ENCODE data around the gene FOXO3. TPM values are rescaled to one million over a fixed set of nuclear protein-coding genes. Genes with fewer than 3 reads are reported as not detected.
"Not testable (repeated sequence)": the region's sequence is repeated elsewhere in the genome, so short reads cannot be mapped to it uniquely, and the experiment has no call there.

The FOXO3 gene
- total RNA-seq, 1 experiment from 2014 or later: 10.5 TPM

DNA sequence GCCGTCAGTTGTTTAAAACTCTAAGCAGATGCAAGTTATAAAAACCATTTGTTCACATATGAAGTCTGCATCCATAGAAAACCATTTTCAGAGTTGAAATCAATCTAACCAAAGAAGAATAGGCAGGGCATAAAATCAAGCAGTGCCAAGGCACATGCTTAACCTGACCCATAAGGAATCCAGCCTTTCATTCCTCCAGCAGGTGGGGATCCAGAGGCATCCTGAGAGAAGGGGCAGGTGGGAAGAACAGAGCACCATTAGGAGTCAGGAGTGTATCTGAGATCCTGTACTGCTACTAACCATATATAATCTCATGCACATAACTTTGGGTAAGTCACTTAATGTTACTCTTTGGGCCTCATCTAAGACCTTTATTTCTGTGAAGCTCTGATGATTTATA is 29.4 kb upstream of the FOXO3 start:
- Histone ChIP-seq H2AFZ (ENCODE audit: low read length) (no peak overlapping the region), H3K4me1 (ENCODE audit: low read length) (peaks cover 45% of the 10 kb centered on the region), H3K4me2 (ENCODE audit: low read depth, low read length, poor library complexity, severe bottlenecking) (no peak overlapping the region), H3K27ac (ENCODE audit: low read length) (no peak overlapping the region), H3K79me2 (ENCODE audit: low read length) (no peaks in the 10 kb centered on the region), H3K27me3 (ENCODE audit: low read length) (no peaks in the 10 kb centered on the region), H3K4me3 (ENCODE audit: low read length) (no peak overlapping the region), H3K9ac (ENCODE audit: low read length) (no peak overlapping the region), H3K9me3 (ENCODE audit: low read length) (no peaks in the 10 kb centered on the region), H3K9me2 (replicated peaks; ENCODE audit: insufficient read depth, low read length) (no peaks in the 10 kb centered on the region), H3K36me3 (ENCODE audit: insufficient read depth, low read length) (no peaks in the 10 kb centered on the region), H4K20me1 (ENCODE audit: insufficient read depth, low read depth, low read length) (no peaks in the 10 kb centered on the region)
- no peak for DNase-seq

DNA sequence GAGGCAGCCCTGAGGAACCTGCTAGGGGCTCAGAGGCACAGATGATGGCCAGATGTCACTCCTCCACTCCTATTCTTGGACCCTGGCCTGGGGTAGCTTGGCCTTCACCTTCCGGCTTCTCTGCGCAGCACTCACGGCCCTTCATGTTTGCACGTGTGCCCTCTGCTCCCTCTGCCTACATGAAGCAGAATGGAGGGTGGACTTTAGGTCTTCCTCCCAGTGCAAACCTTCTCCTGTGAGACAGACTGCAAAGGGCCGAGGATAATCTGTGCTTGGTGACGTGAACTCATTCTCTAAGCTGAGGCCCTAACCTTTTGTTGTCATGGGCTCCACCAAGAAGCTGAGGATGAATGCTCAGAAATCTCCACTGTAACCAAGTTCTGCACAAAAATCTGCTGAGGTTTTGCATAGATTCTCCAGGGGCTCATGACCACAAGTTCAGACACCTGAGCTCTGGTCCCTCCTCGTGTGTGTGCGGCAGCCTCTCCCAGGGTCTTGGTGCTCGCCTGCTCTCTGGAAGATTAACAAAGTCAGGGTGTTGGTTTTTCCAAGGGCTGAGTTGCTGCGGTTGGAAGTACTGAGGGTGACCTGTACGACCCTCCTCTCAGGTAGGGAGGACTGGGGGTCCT is 25.5 kb upstream of the FOXO3 start:
- Histone ChIP-seq H4K20me1 (ENCODE audit: insufficient read depth, low read depth, low read length) (no peaks in the 10 kb centered on the region), H3K4me3 (ENCODE audit: low read length) (peak overlapping the region; percentile 54), H2AFZ (ENCODE audit: low read length) (peak overlapping the region; percentile 49), H3K27ac (ENCODE audit: low read length) (peak overlapping the region; percentile 91), H3K4me1 (ENCODE audit: low read length) (peaks cover 69% of the 10 kb centered on the region), H3K4me2 (ENCODE audit: low read depth, low read length, poor library complexity, severe bottlenecking) (peak overlapping the region; percentile 76), H3K9ac (ENCODE audit: low read length) (peak overlapping the region; percentile 57), H3K79me2 (ENCODE audit: low read length) (no peaks in the 10 kb centered on the region), H3K9me3 (ENCODE audit: low read length) (no peaks in the 10 kb centered on the region), H3K36me3 (ENCODE audit: insufficient read depth, low read length) (no peaks in the 10 kb centered on the region), H3K9me2 (replicated peaks; ENCODE audit: insufficient read depth, low read length) (no peaks in the 10 kb centered on the region), H3K27me3 (ENCODE audit: low read length) (no peaks in the 10 kb centered on the region)
- DNase-seq: peak; percentile 91

DNA sequence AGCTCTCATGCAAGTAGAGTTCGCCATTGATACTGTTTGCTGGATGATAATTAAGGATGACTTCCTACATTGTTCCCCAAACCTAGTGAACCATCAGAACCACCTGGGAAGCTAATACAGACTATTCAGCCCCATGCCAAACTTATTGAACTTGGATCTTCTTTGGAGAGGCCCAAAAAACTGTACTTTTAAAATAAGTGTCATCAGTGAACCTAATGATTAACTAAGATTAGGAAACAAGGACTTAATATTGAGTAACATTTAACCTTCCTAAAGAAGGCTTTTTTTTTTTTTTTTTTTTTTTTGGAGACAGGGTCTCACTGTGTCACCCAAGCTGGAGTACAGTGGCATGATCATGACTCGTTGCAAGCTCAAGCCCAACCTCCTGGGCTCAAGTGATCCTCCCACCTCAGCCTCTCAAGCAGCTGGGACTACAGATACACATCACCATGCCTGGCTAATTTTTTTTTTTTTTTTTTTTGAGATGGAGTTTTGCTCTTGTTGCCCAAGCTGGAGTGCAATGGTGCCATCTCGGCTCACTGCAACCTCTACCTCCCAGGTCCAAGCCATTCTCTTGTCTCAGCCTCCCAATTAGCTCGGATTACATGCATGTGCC is 24.7 kb upstream of the FOXO3 start:
- H2AFZ ChIP-seq (ENCODE audit: low read length); H3K9me3 ChIP-seq (ENCODE audit: low read length); H3K79me2 ChIP-seq (ENCODE audit: low read length); H3K9me2 ChIP-seq (replicated peaks; ENCODE audit: insufficient read depth, low read length); H3K36me3 ChIP-seq (ENCODE audit: insufficient read depth, low read length); H3K27me3 ChIP-seq (ENCODE audit: low read length); H4K20me1 ChIP-seq (ENCODE audit: insufficient read depth, low read depth, low read length): not testable (repeated sequence)
- peak overlapping the region; percentile 91 for H3K27ac ChIP-seq (ENCODE audit: low read length)
- peak; percentile 47 for DNase-seq
- H3K4me2 ChIP-seq (ENCODE audit: low read depth, low read length, poor library complexity, severe bottlenecking): peak overlapping the region; percentile 76
- peaks cover 69% of the 10 kb centered on the region for H3K4me1 ChIP-seq (ENCODE audit: low read length)
- peak overlapping the region; percentile 57; the same call in 1 of the 2 replicates for H3K9ac ChIP-seq (ENCODE audit: low read length)
- H3K4me3 ChIP-seq (ENCODE audit: low read length): peak overlapping the region; percentile 54

DNA sequence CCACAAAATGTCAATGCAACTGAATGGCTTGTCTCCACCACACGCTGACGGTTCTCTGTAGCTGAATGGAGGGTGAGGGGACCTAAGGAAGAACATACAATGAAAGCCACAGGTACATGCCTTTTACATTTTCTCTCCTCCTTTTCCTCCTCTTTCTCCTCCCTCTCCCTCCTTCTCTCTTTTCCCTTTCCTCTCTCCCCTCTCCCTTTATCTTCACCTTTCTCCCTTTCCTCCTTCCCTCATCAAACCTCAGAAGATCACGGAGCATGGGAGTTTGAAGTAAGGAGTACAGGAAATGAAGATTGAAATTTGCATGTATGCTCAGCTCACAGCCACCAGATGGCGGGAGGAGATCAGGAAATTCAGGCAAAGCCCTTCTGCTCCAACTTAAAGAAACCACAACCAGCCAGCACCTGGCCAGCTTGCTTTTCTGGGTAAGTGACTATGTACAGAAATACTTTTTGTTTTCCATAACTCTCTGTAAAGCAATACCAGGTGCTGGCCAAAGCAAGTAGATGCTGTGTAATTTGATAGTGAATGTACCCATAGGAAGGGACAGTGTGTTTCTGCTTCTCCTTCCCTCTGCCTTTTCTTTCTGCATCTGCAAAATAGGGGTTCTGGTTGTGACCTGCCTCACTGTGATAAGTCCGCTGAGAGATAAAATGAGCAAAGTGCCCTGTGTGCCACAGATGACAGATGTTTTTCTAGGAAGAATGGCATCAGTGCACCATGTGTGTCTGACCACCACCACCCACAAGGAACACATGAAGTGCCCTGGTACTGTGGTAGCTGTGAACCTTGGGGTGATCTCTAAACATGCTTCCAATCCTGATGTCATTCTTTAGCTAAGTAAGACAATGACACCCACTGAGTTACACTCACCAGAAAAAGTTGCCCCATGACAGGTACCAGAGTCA is 18.6 kb upstream of the FOXO3 start:
- peak overlapping the region; percentile 63 for H3K4me2 ChIP-seq (ENCODE audit: low read depth, low read length, poor library complexity, severe bottlenecking)

DNA sequence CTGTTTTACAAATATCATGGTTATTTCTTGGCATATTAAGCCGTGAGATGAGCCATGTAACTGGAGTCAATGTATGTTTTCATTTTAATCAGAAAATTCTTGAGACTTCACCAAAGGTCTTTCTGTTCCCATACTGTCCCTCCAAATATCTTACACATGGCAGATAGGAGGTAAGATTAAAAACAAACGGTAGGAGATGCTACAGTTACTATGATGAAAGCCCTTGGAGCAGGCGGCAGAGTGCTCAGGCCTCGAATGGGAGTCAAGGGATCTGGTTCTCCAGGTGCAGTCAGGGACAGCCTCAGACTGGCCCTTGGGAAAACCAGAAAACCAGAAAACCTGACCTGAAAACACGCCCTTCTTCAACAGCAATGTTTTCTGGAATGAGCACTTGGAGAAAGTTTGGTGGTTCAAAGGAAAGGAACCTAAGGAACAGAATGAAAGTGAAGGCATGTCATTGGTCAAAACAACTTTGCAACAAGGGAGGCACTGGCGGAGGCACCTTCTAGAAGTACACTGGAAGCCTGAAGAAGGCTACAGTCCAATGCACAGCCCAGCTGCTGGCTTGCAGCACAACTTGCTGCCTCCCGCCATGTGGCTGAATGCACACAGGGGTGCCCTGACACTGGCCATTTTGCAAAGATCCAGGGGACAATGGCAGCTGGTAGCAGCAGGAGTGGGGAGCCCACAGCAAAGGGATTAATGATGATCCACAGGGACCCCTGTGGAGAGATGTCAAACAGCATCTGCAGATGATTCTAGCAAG is 17.4 kb upstream of the FOXO3 start:
- H2AFZ ChIP-seq (ENCODE audit: low read length): no peak overlapping the region
- no peaks in the 10 kb centered on the region for H3K36me3 ChIP-seq (ENCODE audit: insufficient read depth, low read length)
- no peaks in the 10 kb centered on the region for H3K27me3 ChIP-seq (ENCODE audit: low read length)
- H3K9me3 ChIP-seq (ENCODE audit: low read length): no peaks in the 10 kb centered on the region
- H3K4me2 ChIP-seq (ENCODE audit: low read depth, low read length, poor library complexity, severe bottlenecking): peak overlapping the region; percentile 63
- H3K4me3 ChIP-seq (ENCODE audit: low read length): peak overlapping the region; percentile 37
- H3K79me2 ChIP-seq (ENCODE audit: low read length): no peaks in the 10 kb centered on the region
- peak; percentile 72 for DNase-seq
- peak overlapping the region; percentile 71 for H3K27ac ChIP-seq (ENCODE audit: low read length)
- H3K4me1 ChIP-seq (ENCODE audit: low read length): peaks cover 51% of the 10 kb centered on the region
- H3K9ac ChIP-seq (ENCODE audit: low read length): peak overlapping the region; percentile 27
- H3K9me2 ChIP-seq (replicated peaks; ENCODE audit: insufficient read depth, low read length): no peaks in the 10 kb centered on the region
- no peaks in the 10 kb centered on the region for H4K20me1 ChIP-seq (ENCODE audit: insufficient read depth, low read depth, low read length)

More for the DNA sequence above, 18.6 kb upstream of the FOXO3 start:
- H3K9me2 ChIP-seq (replicated peaks; ENCODE audit: insufficient read depth, low read length): no peaks in the 10 kb centered on the region
- peak overlapping the region; percentile 37 for H3K4me3 ChIP-seq (ENCODE audit: low read length)
- H3K79me2 ChIP-seq (ENCODE audit: low read length): no peaks in the 10 kb centered on the region
- DNase-seq: peak; percentile 93
- H3K27me3 ChIP-seq (ENCODE audit: low read length): no peaks in the 10 kb centered on the region
- H3K27ac ChIP-seq (ENCODE audit: low read length): peak overlapping the region; percentile 71
- peak overlapping the region; percentile 33 for H2AFZ ChIP-seq (ENCODE audit: low read length)
- H4K20me1 ChIP-seq (ENCODE audit: insufficient read depth, low read depth, low read length): no peaks in the 10 kb centered on the region
- peaks cover 58% of the 10 kb centered on the region for H3K4me1 ChIP-seq (ENCODE audit: low read length)
- no peaks in the 10 kb centered on the region for H3K9me3 ChIP-seq (ENCODE audit: low read length)
- no peaks in the 10 kb centered on the region for H3K36me3 ChIP-seq (ENCODE audit: insufficient read depth, low read length)
- H3K9ac ChIP-seq (ENCODE audit: low read length): peak overlapping the region; percentile 27

GRCh38 chr6:108544606-108545005 is 16.1 kb upstream of the FOXO3 start:
- H3K4me2 ChIP-seq (ENCODE audit: low read depth, low read length, poor library complexity, severe bottlenecking): no peak overlapping the region
- H3K79me2 ChIP-seq (ENCODE audit: low read length): no peaks in the 10 kb centered on the region
- peaks cover 40% of the 10 kb centered on the region for H3K4me1 ChIP-seq (ENCODE audit: low read length)
- DNase-seq: no peak
- H3K9ac ChIP-seq (ENCODE audit: low read length): no peak overlapping the region
- H3K4me3 ChIP-seq (ENCODE audit: low read length): no peak overlapping the region
- H3K36me3 ChIP-seq (ENCODE audit: insufficient read depth, low read length): no peaks in the 10 kb centered on the region
- H2AFZ ChIP-seq (ENCODE audit: low read length): no peak overlapping the region
- H4K20me1 ChIP-seq (ENCODE audit: insufficient read depth, low read depth, low read length): no peaks in the 10 kb centered on the region
- H3K27me3 ChIP-seq (ENCODE audit: low read length): no peaks in the 10 kb centered on the region
- no peak overlapping the region for H3K27ac ChIP-seq (ENCODE audit: low read length)
- no peaks in the 10 kb centered on the region for H3K9me3 ChIP-seq (ENCODE audit: low read length)
- H3K9me2 ChIP-seq (replicated peaks; ENCODE audit: insufficient read depth, low read length): no peaks in the 10 kb centered on the region

- Histone ChIP-seq H3K27ac (ENCODE audit: low read length) (no peak overlapping the region), H3K9me3 (ENCODE audit: low read length) (no peaks in the 10 kb centered on the region), H3K79me2 (ENCODE audit: low read length) (no peaks in the 10 kb centered on the region), H3K4me3 (ENCODE audit: low read length) (no peak overlapping the region), H3K9ac (ENCODE audit: low read length) (no peak overlapping the region), H4K20me1 (ENCODE audit: insufficient read depth, low read depth, low read length) (no peaks in the 10 kb centered on the region), H3K4me2 (ENCODE audit: low read depth, low read length, poor library complexity, severe bottlenecking) (no peak overlapping the region), H3K27me3 (ENCODE audit: low read length) (no peaks in the 10 kb centered on the region), H2AFZ (ENCODE audit: low read length) (no peak overlapping the region), H3K4me1 (ENCODE audit: low read length) (peaks cover 35% of the 10 kb centered on the region), H3K9me2 (replicated peaks; ENCODE audit: insufficient read depth, low read length) (no peaks in the 10 kb centered on the region), H3K36me3 (ENCODE audit: insufficient read depth, low read length) (no peaks in the 10 kb centered on the region)
- no peak for DNase-seq
Measured at GRCh38 chr6:108546079-108547049, 14.4 kb upstream of the FOXO3 start.

All from Karpas-422 (cell line).